ENCODE measurements around the gene DYNC2I2. TPM values are rescaled to one million over a fixed set of nuclear protein-coding genes. Genes with fewer than 3 reads are reported as not detected.

DYNC2I2 gene
- total and polyA plus RNA-seq, 2 of the 4 experiments (the other 2 are of a cell fraction), result 33.7 to 37.1 TPM

- peaks cover 14% of the 10 kb centered on the region for H3K4me1 ChIP-seq (ENCODE audit: control insufficient read depth, insufficient read depth, low read length)
- H3K9ac ChIP-seq (ENCODE audit: low read depth, low read length), result peak within 1 kb of the TSS; percentile 90
- in situ Hi-C loops (cut with MboI; ENCODE audit: low sequenced_read_pairs) (no loop called here), dilution Hi-C loops (cut with HindIII; ENCODE audit: low sequenced_read_pairs, unreplicated experiment) (no loop called here), intact Hi-C loops (cut with micrococcal nuclease) (loop anchor here (1.0 to 2.0 kb wide), 2 partner anchors 32 to 53 kb away; partner anchors contain the start of gene DYNC2I2)
- 0 out of 2 replicates have a peak within 1 kb of the TSS, but pooled peaks have one; percentile 1 for H2BK20ac ChIP-seq (ENCODE audit: low read depth, low read length)
- peak within 1 kb of the TSS; percentile 97 for H2AK9ac ChIP-seq (replicated peaks; ENCODE audit: low read depth, low read length, poor library complexity)
- WGBS, 2 experiments (ENCODE audit: extremely low coverage in 2 of 2, insufficient read length in 1 of 2), result 19% methylated on average over 15 of the region's 93 CpGs; no CpG with 5 or more reads in 1 of the 2 experiments
- ChIA-PET CTCF (interaction anchor here (0.6 to 0.8 kb wide), 3 partner anchors 87 to 329 kb away, joined by 3 to 4 read pairs (median 4); no protein-coding TSS in a partner anchor), POLR2A (ENCODE audit: unreplicated experiment) (no interaction called here)
- peak within 1 kb of the TSS; percentile 9; the same call in 1 of the 3 replicates for H2BK15ac ChIP-seq (ENCODE audit: low read depth, low read length)
- peak within 1 kb of the TSS; percentile 66 for H4K91ac ChIP-seq (ENCODE audit: insufficient read depth, low read depth, low read length)
- peak within 1 kb of the TSS; percentile 97 for H3K14ac ChIP-seq (replicated peaks; ENCODE audit: low read depth, low read length)
- ATAC-seq (ENCODE audit: low read depth) (peak; percentile 90), DNase-seq (peak; percentile 90)
- H3K36me3 ChIP-seq (ENCODE audit: control insufficient read depth, insufficient read depth, low read length), result peaks cover 12% of the 10 kb centered on the region
- peak within 1 kb of the TSS; percentile 82 to 86 for H4K8ac ChIP-seq (ENCODE audit: low read depth in 2 of 2, low read length in 2 of 2)
- peaks cover 25% of the 10 kb centered on the region for H3K9me1 ChIP-seq (ENCODE audit: insufficient read depth, low read length)
- H3K9me3 ChIP-seq (ENCODE audit: control insufficient read depth, insufficient read depth, low read length), result no peaks in the 10 kb centered on the region
- peak within 1 kb of the TSS; percentile 89 for H2AK5ac ChIP-seq (ENCODE audit: low read depth, low read length)
- H2AFZ ChIP-seq (replicated peaks; ENCODE audit: low read length, poor library complexity), result peak within 1 kb of the TSS; percentile 96
- H3K27me3 ChIP-seq (ENCODE audit: control insufficient read depth, insufficient read depth, low read length), result no peaks in the 10 kb centered on the region
- H3K18ac ChIP-seq (ENCODE audit: low read depth, low read length), result peak within 1 kb of the TSS; percentile 53
- no TSS peak for BruUV-seq (replicated peaks)
- H4K20me1 ChIP-seq (ENCODE audit: insufficient read depth, low read length), result peaks cover 25% of the 10 kb centered on the region
- peak within 1 kb of the TSS; percentile 94 for H3K4me2 ChIP-seq (ENCODE audit: low read depth, low read length)
- H4K5ac ChIP-seq (ENCODE audit: low read depth, low read length), result peak within 1 kb of the TSS; percentile 55
- peak within 1 kb of the TSS; percentile 89 for H3K56ac ChIP-seq (ENCODE audit: extremely low read depth, insufficient read depth, low read length)
- H3K27ac ChIP-seq (ENCODE audit: insufficient read depth, low read length), result peak within 1 kb of the TSS; percentile 99
- peak within 1 kb of the TSS; percentile 88 for H2BK5ac ChIP-seq (ENCODE audit: low read depth, low read length, poor library complexity, severe bottlenecking)
- no peak for TF ChIP-seq NFE2L2 (IDR thresholded peaks at IDR 0.05; ENCODE audit: low read depth, low read length)
- TF ChIP-seq MAZ (IDR thresholded peaks at IDR 0.05; ENCODE audit: borderline replicate concordance, low read depth, low read length), result peak; percentile 88; the same call in 1 of the 2 replicates
- TF ChIP-seq CEBPB (IDR thresholded peaks at IDR 0.05; ENCODE audit: low read depth, low read length), result peak; percentile 16; the same call in 1 of the 2 replicates
- peak; percentile 92 for TF ChIP-seq USF2 (IDR thresholded peaks at IDR 0.05; ENCODE audit: low read depth, low read length)
- H2BK120ac ChIP-seq (ENCODE audit: low read depth, low read length), result peak within 1 kb of the TSS; percentile 5; the same call in 1 of the 2 replicates
- peaks cover 26 to 63% of the 10 kb centered on the region in 2 experiments for H3K79me1 ChIP-seq (ENCODE audit: low read depth in 1 of 2, low read length in 2 of 2)
- peak within 1 kb of the TSS; percentile 99 for H3K4me3 ChIP-seq (ENCODE audit: insufficient read depth, low read depth, low read length)
- H3K23ac ChIP-seq (ENCODE audit: low read depth, low read length), result peak within 1 kb of the TSS; percentile 61
- peak within 1 kb of the TSS; percentile 89 for H3K4ac ChIP-seq (ENCODE audit: low read depth, low read length)
Observed at GRCh38 chr9:128688501-128689292, 32.0 kb upstream of the DYNC2I2 start, which contains the start of gene SET. Gene SET, plus strand, starts transcription at chr9:128689222. Its CDS starts 361 bp downstream, at chr9:128689583.
